ENCODE measurements around the gene ERFE.
A peak's percentile ranks its signal among the peaks of the same experiment; 100 is the strongest.

ERFE gene

DNA sequence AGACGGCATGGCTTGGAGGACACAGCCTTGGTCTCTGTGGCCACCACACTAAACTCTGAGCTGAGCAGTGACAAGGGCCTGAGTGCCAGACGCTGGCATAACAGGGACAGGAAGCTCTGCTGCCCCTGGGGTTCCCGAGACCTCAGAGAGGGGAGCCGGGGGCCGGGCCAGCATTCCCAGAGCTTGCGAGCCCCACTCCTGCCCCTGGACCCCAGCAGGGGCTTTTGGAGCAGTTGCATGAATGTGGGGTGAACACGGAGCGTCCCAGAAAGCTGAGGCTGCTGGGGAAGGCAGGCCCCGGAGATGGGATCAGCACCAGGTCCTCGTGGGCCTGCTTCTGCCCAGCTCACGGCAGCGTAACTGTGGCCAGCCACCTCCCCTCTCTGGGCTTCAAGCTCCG is 7.6 kb upstream of the ERFE start:
- H3K4me3 ChIP-seq (ENCODE audit: low read depth, low read length), result no peak overlapping the region
- TF ChIP-seq CTCF (IDR thresholded peaks at IDR 0.05; ENCODE audit: low read depth, low read length, missing control alignments), result no peak
- H3K36me3 ChIP-seq (replicated peaks), result no peaks in the 10 kb centered on the region
- H3K27me3 ChIP-seq (replicated peaks), result no peaks in the 10 kb centered on the region
- no peak overlapping the region for H3K27ac ChIP-seq
- no peak for DNase-seq
- in situ Hi-C loops (cut with HindIII; ENCODE audit: low pct_ligation_motif_present, low sequenced_read_pairs), result no loop called here

- Histone ChIP-seq H3K27ac (no peak overlapping the region), H3K4me3 (ENCODE audit: low read depth, low read length) (no peak overlapping the region), H3K27me3 (replicated peaks) (no peaks in the 10 kb centered on the region), H3K36me3 (replicated peaks) (no peaks in the 10 kb centered on the region)
- DNase-seq, result no peak
- no peak for TF ChIP-seq CTCF (IDR thresholded peaks at IDR 0.05; ENCODE audit: low read depth, low read length, missing control alignments)
- in situ Hi-C loops (cut with HindIII; ENCODE audit: low pct_ligation_motif_present, low sequenced_read_pairs), result no loop called here
These were observed 7.0 kb upstream of the ERFE start for GRCh38 chr2:238151628-238152235.

DNA sequence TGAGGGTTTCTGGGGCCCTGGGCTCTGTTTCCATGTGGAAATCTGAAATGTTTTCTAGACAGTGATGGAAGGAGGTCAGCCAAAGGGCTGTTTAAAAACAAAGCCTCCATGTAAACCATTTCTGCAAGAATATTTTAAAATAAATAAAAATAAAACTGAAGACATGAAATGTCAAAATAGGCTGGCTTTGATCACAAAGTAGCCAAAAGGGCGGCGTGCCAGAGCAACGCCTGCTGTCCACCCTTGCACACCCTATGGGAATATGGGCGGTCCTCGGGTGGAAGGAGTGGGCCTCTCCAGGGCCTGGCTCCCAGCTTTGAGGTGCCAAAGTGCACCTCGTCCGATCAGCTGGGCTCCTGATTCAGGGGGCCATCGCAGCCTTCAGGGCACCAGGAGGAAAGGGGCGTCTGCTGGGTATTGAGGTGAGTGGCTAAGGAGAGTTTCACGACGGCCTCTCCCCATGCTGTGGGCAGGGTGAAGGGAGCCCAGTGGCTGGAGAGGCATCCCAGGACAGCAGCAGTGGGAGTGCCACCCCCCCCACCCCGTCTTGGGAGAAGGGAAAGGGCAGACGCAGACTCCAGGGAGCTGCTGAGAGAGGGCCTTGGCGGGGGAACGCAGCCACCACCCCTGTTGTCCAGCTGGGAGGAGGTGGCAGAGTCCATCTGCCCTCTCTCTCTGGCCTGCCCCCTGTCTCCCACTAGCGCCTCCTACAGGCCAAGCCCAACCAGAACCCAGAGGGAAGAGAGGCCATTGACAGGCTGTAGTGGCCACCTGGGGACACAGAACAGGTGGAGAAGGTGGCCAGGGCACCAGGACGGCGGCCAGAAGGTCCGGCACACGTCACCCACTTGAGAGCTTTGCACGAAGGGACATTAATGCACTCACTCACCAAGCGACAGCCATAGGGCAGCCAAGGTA is 5.7 kb upstream of the ERFE start:
- TF ChIP-seq CTCF (IDR thresholded peaks at IDR 0.05; ENCODE audit: low read depth, low read length, missing control alignments), result peak; percentile 43
- in situ Hi-C loops (cut with HindIII; ENCODE audit: low pct_ligation_motif_present, low sequenced_read_pairs), result no loop called here
- Histone ChIP-seq H3K4me3 (ENCODE audit: low read depth, low read length) (no peak overlapping the region), H3K27ac (no peak overlapping the region), H3K27me3 (replicated peaks) (no peaks in the 10 kb centered on the region), H3K36me3 (replicated peaks) (no peaks in the 10 kb centered on the region)
- no peak for DNase-seq

GRCh38 chr2:238154570-238154969 is 4.2 kb upstream of the ERFE start:
- Histone ChIP-seq H3K27ac (no peak overlapping the region), H3K4me3 (ENCODE audit: low read depth, low read length) (no peak overlapping the region), H3K36me3 (replicated peaks) (no peaks in the 10 kb centered on the region), H3K27me3 (replicated peaks) (no peaks in the 10 kb centered on the region)
- TF ChIP-seq CTCF (IDR thresholded peaks at IDR 0.05; ENCODE audit: low read depth, low read length, missing control alignments), result no peak
- in situ Hi-C loops (cut with HindIII; ENCODE audit: low pct_ligation_motif_present, low sequenced_read_pairs), result no loop called here
- no peak for DNase-seq

DNA sequence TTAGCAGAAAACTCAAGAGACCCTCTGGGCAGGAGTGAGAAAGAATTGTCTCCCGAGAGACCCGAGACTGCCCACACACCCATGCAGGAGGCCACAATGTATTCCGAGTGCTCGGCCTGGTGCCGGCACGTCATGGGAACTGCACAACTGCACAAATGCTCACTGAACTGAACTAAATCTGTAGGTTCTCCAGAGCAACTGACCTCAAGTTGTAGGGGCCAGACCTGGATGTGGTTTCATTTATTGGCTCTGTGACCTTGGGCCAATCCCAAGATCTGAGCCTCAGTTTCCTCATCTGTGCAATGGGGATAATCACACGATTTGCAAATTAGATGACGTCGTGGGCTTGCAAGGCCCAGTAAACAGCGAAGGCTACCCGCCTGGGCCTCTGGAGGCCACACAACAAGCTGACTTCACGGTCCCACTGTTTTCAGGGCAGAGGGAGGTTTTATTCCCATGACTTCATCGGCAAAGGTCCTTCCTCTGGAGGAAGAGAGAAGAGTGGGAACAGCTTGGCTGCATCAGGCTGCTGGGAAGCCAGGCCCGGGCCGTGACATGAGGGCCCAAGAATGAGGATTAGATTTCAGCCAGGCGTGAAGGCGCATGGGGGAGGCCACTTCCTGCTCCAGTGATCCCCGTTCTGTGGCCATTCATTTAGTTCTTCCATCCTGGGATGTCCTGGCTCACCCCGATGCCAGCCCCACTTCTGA is 3.6 kb upstream of the ERFE start:
- in situ Hi-C loops (cut with HindIII; ENCODE audit: low pct_ligation_motif_present, low sequenced_read_pairs), result no loop called here
- H3K27ac ChIP-seq, result peak overlapping the region; percentile 29
- no peak overlapping the region for H3K4me3 ChIP-seq (ENCODE audit: low read depth, low read length)
- no peaks in the 10 kb centered on the region for H3K36me3 ChIP-seq (replicated peaks)
- H3K27me3 ChIP-seq (replicated peaks), result no peaks in the 10 kb centered on the region
- TF ChIP-seq CTCF (IDR thresholded peaks at IDR 0.05; ENCODE audit: low read depth, low read length, missing control alignments), result no peak
- DNase-seq, result peak; percentile 66
